ENCODE measurements around the gene C11orf97.
"Not testable (repeated sequence)": the region's sequence is repeated elsewhere in the genome, so short reads cannot be mapped to it uniquely, and the experiment has no call there.

C11orf97 gene

DNA sequence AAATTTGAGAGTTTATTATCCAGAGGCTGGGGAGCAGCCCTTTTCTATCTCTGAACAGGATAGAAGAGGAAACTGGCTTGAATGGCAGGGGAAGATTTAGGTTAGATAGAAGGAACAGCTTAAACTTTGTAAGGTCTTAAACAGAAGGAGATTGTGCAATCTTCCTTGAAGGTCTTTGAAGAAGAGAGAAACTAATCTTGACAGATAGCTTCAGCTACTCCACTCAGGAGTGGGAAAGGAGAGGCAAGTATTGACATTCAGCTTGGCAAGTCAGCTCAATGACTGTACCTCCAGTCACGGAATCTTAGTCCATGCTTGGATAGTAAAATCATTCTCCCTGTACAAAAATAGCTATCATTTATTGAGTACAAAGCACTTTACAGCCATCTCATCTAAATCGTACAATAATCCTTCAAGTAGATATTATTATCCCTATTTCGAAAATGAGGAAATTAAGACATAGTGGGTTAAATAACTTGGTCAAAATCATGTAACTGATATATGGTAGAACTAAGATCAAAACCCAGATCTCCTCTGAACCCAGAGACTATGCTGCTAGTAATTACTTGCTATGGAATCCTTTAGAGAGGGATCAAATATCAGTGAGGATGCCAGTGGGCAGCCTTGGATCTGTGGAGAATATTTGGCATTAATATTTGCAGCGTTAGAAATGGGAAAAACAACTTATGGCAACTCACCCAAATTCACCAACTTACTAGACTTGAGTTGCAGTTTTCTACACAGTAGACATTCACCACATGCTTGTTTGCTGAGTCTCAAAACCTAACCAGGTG is 14.6 kb downstream of the C11orf97 start:
- DNase-seq: no peak

DNA sequence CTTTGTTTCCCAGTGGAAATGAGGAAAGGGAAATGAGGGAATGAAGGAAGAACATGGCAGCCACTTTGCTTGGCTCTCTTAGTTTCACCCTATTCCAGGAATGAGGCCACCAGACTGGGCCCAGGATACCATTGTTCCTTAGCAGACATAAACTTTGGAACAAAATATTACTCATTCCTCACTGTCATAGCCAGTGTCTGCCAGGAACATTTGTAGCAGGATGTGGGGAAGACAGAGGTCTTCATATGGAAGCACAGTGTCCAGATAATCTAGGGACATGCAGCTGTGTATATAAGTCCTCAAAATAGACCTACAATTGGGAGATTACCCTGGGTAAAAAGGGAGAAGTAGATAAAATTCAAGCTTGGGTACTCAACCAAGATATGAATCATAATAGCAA is 16.3 kb downstream of the C11orf97 start:
- DNase-seq: no peak

DNA sequence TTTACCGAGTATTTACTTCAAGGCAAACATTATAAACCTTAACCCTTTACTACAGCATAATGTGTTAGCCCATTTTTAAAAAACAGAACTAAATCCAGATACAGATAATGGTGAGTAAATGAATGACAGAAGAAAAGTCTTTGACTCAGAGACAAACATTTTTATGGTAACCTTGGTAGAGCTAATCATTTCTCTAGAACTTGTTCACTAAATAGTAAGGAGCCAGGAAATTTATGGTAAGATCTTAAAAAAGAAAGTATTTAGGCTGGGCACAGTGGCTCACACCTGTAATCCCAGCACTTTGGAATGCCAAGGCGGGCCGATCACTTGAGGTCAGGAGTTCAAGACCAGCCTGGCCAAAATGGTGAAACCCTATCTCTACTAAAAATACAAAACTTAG is 19.9 kb downstream of the C11orf97 start:
- no peak for DNase-seq

DNA sequence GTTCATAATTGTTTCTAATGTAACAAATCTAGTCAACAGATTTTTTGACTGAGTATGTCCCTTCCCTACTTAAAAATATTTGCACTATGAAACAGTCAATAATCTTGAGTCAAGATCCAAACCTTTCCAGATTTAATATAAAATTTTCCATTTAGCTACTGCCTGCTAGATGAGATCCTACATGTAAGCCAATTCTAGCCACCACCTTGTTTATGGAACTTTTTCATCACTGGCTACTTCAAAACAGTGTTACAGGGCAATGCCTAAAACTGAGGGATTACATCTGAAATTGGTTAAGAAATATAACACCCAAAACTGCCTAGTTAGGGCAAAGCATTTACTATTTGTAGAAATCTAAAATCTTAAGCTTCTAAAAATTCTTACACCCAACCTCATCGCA is 20.9 kb downstream of the C11orf97 start:
- DNase-seq: no peak

DNA sequence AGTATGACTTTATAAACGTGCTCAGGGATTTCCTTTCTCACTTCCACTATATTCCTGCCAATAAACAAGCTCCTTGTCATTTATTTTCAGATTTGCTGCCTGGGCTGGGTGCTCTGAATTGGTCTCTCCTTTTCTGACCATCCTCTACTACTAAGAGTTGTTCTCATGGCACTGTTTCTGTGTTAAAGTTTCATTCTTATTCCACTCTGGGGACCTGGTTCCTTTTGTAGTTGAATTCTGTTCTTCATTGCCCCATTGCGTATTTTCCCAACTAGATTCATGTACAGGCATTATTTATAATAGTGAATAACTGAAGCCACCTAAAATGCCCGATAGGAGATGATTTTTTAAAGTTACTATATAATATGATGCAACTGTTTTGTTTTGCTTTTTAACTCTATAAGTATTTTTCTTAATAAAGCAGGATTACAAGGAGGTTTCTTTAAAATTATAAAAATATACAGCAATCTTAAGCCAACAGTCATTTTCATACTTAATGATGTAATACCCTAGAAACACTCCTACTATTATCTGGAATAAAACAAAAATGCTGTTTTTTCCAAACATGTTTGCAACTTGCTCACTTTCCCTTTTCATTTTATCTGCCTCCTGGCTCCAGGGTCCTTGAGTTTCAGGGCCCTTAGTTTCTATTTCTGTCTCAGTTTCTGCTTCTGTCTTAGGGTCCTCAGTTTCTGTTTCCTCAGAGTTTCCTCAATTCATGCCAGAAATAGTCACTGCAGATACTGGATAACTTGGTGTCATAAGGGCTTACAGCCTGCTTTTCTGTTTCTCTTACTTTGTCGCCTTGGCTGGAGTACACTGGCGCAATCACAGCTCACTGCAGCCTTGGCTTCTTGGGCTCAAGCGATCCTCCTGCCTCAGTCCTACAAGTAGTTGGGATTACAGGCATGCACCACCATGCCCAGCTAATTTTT is 21.7 kb downstream of the C11orf97 start:
- DNase-seq: no peak

DNA sequence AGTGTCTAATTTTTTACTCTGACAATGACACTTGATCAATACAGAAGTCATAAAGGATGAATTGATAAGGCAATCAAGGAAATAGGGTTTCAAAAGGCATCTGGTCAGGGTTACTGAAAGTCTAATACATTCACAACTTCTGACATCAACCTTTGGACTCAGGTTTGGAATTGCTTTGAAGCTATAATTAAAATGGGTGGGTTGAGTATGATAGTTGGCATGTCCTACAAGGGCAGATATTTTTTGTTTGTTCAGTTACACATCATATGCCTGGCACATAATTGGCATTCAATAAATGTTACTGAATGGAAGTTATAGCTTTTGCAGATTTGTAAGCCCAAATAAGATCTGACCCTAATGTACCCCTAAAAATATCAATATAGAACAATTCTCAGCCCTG is 24.1 kb downstream of the C11orf97 start:
- DNase-seq: no peak

DNA sequence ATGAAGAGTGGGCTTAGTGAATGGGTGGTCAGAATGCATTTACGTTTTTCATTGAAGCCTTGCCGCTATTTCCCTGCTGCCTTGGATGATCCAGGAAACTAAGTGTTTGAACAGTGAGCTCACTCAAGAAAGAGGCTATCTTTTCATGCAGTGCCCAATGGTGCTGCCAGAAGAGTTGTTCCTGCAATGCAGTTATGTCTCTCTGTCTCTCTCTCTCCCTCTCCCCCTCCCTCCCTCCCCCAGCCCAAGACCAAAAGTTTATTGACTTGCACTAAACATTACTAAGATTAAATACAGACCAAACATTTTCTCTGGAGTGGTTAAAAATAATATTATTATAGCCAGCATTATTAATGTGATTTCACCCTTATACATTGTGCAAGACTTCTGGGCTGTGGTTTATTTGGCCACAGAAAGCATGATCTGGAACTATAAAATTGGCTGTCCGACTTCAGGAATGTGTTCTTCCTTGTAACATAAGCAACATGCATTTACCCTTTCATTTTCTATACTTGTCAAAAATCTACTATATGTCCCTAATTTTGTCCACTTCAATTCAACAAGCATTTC is 24.9 kb downstream of the C11orf97 start:
- no peak for DNase-seq

DNA sequence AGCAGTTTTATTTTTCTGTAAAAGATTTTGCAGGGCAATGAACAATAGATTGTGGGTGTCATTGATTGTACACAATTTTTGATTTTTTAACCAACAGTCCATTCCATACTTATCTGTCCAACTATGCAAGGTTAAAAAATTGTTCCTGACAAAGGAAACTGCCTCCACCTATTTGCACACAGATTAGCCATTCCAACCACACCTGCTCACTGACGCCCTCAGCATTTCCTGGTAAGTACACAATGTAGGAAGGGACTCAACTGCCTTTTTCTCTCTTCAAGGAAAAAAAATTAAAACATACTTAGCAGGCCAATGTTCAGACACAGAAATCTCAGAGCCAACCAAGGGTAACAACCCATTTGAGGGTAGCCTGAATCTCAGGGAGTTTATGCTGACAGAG is 27.2 kb downstream of the C11orf97 start:
- no peak for DNase-seq

DNA sequence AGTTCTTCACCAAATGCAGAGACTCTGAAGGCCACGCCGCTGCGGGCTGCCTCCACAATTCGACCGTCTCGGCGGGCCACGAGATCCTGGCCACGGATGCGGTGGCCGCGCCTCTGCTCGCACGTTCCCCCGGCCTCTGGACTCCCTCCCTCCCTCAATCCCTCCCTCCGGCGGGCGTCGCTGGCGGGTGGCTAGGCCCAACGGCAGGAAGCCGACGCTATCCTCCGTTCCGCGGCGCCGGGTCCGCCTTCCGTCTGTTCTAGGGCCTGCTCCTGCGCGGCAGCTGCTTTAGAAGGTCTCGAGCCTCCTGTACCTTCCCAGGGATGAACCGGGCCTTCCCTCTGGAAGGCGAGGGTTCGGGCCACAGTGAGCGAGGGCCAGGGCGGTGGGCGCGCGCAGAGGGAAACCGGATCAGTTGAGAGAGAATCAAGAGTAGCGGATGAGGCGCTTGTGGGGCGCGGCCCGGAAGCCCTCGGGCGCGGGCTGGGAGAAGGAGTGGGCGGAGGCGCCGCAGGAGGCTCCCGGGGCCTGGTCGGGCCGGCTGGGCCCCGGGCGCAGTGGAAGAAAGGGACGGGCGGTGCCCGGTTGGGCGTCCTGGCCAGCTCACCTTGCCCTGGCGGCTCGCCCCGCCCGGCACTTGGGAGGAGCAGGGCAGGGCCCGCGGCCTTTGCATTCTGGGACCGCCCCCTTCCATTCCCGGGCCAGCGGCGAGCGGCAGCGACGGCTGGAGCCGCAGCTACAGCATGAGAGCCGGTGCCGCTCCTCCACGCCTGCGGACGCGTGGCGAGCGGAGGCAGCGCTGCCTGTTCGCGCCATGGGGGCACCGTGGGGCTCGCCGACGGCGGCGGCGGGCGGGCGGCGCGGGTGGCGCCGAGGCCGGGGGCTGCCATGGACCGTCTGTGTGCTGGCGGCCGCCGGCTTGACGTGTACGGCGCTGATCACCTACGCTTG is 31.7 kb downstream of the C11orf97 start, which contains the start of gene FUT4:
FUT4 (plus strand) TSS at position 227 of the 951 bp plus-strand sequence; CDS start at position 440, 213 bp downstream.
- DNase-seq: peak; percentile 61

DNA sequence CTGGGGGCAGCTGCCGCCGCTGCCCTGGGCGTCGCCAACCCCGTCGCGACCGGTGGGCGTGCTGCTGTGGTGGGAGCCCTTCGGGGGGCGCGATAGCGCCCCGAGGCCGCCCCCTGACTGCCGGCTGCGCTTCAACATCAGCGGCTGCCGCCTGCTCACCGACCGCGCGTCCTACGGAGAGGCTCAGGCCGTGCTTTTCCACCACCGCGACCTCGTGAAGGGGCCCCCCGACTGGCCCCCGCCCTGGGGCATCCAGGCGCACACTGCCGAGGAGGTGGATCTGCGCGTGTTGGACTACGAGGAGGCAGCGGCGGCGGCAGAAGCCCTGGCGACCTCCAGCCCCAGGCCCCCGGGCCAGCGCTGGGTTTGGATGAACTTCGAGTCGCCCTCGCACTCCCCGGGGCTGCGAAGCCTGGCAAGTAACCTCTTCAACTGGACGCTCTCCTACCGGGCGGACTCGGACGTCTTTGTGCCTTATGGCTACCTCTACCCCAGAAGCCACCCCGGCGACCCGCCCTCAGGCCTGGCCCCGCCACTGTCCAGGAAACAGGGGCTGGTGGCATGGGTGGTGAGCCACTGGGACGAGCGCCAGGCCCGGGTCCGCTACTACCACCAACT is 32.5 kb downstream of the C11orf97 start:
- DNase-seq: no peak

DNA sequence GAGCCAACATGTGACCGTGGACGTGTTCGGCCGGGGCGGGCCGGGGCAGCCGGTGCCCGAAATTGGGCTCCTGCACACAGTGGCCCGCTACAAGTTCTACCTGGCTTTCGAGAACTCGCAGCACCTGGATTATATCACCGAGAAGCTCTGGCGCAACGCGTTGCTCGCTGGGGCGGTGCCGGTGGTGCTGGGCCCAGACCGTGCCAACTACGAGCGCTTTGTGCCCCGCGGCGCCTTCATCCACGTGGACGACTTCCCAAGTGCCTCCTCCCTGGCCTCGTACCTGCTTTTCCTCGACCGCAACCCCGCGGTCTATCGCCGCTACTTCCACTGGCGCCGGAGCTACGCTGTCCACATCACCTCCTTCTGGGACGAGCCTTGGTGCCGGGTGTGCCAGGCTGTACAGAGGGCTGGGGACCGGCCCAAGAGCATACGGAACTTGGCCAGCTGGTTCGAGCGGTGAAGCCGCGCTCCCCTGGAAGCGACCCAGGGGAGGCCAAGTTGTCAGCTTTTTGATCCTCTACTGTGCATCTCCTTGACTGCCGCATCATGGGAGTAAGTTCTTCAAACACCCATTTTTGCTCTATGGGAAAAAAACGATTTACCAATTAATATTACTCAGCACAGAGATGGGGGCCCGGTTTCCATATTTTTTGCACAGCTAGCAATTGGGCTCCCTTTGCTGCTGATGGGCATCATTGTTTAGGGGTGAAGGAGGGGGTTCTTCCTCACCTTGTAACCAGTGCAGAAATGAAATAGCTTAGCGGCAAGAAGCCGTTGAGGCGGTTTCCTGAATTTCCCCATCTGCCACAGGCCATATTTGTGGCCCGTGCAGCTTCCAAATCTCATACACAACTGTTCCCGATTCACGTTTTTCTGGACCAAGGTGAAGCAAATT is 33.3 kb downstream of the C11orf97 start:
- no peak for DNase-seq

DNA sequence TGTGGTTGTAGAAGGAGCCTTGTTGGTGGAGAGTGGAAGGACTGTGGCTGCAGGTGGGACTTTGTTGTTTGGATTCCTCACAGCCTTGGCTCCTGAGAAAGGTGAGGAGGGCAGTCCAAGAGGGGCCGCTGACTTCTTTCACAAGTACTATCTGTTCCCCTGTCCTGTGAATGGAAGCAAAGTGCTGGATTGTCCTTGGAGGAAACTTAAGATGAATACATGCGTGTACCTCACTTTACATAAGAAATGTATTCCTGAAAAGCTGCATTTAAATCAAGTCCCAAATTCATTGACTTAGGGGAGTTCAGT is 33.9 kb downstream of the C11orf97 start:
- no peak for DNase-seq

DNA sequence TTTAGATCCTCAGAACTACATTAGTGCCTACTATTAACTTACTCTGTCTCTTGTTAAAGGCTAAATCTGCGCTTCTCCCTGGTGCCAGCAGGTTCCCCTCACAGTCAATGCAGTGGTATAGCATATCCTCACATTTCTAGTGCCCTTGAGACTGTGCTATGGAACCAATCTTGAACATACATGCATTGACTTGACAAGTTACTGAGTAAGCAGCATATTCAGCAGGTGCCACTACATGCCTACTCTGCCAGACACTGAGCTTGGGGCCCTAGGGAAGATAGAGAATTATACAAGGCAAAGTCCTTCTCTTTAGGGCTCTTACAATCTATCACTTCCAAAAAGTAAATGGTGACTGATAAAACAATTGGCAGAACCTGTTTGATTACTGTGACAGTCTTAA is 34.6 kb downstream of the C11orf97 start:
- DNase-seq: no peak

DNA sequence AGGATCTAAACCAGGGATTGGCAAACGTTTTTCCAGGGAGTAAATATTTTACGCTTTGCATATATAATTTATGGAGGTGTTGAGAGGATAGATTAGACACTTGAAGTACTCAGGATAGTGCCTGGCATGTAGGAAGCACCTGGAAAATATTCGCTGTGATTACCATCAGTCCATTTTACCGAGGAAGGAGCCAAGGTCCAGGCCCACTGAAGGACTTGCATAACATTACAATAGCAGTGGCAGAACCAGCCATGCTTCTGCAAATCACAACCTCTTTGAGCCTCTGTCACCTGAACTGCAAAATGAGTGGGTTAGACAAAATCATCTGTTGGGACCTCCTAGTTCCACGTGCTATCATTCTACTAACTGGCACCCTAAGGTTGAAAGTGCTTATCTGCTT is 36.9 kb downstream of the C11orf97 start:
- DNase-seq: no peak

DNA sequence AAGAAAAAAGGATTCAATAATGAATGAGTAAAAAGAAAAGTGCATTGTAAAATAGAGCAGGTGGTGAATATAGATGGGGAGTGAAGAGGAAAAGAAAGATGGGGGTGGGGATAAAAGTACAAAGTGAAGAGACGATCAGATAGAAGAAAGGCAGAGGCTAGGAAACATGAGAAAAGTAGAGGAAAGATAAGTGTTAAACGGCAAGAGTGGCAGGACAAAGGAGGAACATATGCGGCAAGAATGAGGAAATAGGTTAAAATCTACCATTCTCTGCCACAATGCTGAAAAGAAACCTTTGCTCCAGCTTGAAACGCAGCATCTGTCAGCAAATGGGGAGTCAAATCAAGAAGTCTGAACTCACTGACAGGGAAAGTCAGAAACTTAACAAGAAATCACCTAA is 38.3 kb downstream of the C11orf97 start:
- no peak for DNase-seq

DNA sequence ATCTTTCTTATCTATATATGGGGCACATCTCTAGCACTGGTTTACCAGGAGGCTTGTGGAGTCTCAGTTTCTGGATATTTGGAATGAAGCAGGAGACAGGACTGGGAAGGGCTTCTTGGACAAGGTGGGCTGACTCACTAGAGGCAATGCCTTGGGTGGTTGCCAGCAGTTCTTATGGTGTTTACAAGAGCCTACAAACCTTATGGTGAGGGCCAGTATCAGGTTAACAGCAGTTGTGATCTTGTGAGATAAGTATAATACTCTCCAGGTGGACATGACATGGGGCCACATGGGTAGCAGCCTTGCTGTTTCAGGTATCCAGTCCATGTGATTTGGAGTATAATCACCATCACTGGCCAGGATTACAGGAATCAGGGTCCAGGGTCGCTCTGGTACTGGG is 41.7 kb downstream of the C11orf97 start:
- no peak for DNase-seq

DNA sequence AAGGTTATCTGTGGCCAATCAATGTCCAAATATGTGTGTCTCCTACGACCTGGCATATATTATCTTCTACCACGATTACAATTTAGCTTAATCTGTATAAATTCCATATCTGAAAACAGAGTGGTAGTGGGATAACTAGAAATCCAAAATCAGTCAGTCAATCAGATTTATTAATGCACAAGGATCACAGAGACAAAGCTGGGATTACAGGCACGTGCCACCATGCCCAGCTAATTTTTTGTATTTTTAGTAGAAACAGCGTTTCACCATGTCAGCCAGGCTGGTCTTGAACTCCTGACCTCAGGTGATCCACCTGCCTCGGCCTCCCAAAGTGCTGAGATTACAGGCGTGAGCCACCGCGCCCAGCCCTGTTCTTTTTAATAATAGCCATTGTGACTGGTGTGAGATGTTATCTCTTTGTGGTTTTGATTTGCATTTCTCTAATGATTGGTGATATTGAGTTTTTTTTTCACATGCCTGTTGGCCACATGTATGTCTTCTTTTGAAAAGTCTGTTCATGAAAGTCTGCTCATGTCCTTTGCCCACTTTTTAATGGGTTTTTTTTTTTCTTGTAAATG is 43.6 kb downstream of the C11orf97 start:
- DNase-seq: not testable (repeated sequence)

DNA sequence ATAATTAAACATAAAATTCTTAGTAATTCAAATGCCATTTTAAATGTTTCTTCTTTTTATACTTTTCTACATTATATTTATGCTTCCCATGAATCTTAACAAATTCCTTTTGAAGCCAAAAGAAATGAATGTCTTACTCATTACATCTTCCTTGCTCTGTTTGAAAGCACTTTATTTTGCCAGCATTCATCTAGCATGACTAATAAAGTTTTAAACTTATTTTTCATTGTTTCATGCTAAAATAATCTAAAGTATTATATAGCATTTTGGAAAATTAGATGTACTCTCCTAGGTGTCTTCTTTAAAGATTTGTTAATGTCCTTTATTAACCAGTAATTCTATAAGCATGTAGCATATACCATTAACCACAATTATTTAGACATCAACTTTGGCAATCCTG is 45.2 kb downstream of the C11orf97 start:
- no peak for DNase-seq

DNA sequence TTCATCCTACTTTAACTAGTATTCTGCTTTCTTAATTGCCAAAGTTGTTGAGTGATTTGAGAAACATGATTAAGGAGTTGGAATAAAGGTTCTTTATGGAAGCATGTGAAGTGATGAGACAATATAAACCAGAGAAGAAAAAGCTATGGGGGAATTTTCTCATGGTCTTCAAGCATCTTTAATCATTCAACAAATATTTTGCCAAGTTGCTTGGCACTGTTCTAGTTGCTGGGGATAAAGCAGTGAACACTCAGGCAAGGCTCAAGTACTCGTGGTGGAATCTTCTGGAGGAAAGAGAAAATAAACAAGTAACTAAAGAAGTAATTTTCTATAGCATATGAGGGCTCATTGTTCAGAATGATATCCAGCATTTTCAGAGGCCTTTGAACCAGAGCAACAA is 45.7 kb downstream of the C11orf97 start:
- DNase-seq: no peak

DNA sequence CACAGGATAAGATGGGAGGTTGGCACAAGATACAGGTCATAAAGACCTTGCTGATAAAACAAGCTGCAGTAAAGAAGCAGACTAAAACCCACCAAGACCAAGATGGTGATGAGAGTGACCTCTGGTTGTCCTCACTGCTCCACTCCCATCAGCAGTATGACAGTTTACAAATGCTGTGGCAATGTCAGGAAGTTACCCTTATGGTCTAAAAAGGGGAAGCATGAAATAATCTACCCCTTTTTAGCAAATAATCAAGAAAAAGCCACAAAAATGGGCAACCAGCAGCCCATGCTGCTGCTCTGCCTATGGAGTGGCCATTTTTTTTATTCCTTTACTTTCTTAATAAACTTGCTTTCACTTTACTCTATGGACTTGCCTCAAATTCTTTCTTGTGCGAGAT is 46.2 kb downstream of the C11orf97 start:
- DNase-seq: no peak

DNA sequence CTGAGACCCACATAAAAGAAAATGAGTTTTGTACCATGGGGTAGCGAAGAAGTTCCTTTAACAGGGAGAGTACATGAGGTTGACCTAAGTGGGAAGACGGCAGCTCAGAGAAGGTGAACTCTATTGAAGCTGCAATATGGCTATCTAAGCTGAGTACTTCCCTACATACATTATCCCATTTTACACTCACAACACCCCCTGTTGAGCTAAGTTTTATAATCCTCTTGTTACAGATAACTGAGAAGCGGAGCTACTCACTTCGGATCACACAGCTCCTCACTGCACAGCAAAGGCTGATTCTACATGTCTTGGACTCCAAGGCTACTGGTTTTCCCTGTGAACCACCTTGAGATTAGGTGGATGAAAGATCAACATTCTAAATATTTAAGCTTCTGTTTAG is 46.7 kb downstream of the C11orf97 start:
- DNase-seq: no peak

Data from activated effector memory CD4-positive, alpha-beta T cell treated with Interleukin-2 at 50 U/mL for 16 hours (primary cell).